ENCODE results near the gene TRABD2A.
"Not testable (repeated sequence)": the region's sequence is repeated elsewhere in the genome, so short reads cannot be mapped to it uniquely, and the experiment has no call there.

DNA sequence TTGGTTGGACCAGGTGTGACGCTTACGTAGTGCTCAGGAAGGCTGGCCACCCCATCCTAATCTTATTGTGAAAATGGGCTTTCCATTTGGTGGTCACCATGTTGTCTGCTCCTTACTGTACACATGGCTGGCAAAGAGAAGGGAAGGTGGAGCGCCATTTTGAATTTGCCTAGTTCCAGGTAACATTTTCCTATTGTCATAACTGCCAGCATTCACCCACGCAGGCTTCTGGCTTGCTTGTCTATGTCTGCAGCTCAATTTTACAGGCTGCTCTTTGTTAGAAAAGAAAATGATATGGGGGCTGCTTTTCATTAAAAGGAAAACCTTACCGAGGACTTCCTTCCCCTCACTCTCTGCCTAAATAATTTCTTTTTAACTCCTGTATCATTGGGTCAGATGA is 36.9 kb upstream of the TRABD2A start:
- TF ChIP-seq POLR2AphosphoS5 (IDR thresholded peaks at IDR 0.05) = not testable (repeated sequence)
- TF ChIP-seq, protein P1, sequence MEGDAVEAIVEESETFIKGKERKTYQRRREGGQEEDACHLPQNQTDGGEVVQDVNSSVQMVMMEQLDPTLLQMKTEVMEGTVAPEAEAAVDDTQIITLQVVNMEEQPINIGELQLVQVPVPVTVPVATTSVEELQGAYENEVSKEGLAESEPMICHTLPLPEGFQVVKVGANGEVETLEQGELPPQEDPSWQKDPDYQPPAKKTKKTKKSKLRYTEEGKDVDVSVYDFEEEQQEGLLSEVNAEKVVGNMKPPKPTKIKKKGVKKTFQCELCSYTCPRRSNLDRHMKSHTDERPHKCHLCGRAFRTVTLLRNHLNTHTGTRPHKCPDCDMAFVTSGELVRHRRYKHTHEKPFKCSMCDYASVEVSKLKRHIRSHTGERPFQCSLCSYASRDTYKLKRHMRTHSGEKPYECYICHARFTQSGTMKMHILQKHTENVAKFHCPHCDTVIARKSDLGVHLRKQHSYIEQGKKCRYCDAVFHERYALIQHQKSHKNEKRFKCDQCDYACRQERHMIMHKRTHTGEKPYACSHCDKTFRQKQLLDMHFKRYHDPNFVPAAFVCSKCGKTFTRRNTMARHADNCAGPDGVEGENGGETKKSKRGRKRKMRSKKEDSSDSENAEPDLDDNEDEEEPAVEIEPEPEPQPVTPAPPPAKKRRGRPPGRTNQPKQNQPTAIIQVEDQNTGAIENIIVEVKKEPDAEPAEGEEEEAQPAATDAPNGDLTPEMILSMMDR (IDR thresholded peaks at IDR 0.05) = not testable (repeated sequence)

Data from breast epithelium (tissue), 3 donors.